ENCODE measurements around the gene MAGED2.

GRCh38 chrX:54818221-54818620, 10.7 kb downstream of the MAGED2 start:
- TF ChIP-seq CTCF (IDR thresholded peaks at IDR 0.05; ENCODE audit: low read depth, low read length) = no peak
- TF ChIP-seq POLR2A (IDR thresholded peaks at IDR 0.05; ENCODE audit: extremely low read depth, insufficient read length) = no peak
- TF ChIP-seq MYC (IDR thresholded peaks at IDR 0.05; ENCODE audit: low read depth, low read length) = no peak

Data from NB4 (cell line).